Glomerular visceral epithelial cell (primary cell): ENCODE measurements around the gene ANAPC16.
A peak's percentile ranks its signal among the peaks of the same experiment; 100 is the strongest.
"Not testable (repeated sequence)": the region's sequence is repeated elsewhere in the genome, so short reads cannot be mapped to it uniquely, and the experiment has no call there.

Source experiments
- DNase-seq: peaks from one replicate; pipeline ENCODE4 v3.0.0-alpha.2; 2016; ENCODE audit errors: extremely low spot score

ANAPC16 gene

DNA sequence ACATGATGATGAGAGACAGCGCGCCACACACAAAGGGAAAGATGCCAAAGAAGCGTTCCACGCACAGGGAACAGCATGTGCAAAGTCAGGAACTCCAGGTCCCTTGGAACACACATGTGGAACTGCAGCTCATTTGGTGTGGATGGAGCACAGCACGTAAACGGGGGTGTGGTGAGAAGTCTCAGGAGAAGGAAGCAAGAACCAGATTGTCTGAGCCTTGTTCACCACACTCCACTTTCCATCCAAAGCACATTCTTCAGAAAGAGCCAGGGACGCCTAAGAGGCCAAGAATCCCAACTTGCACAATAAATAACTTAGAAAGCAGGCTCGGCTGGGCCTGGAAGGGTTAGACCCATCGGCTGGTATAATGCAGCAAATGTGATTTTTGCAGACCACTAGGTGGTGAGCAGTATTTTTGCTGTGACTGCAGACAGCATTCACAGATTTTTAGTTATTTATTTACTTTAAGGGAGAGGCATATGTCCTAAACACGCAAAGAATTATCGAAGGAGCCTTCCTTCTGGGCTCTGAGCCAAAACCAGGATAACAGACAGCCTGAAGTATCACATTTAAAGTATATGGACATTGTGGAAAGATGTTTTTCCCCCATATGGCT is 28.1 kb downstream of the ANAPC16 start:
- peak; percentile 65 for DNase-seq

DNA sequence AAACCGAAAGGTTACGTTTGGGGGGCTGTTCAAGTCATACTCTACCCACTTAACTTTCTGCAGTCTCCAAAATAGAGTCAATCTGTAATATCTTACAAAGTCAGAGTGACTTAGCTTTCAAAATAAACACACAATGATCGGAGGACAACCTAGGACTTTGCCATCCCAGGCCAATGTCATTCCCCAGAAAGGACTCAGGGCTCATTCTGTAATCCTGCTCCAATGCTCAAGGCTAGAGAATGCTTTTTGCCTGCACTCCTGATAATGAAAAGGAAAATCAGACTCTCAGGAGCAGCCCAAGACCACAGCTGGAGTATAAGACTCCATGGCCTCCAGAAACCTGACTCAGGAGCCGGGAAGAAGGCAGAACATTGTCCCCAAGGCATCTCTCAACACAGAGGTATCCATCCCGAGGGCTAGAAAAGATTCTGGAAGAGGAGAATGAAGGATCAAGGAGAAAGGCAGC is 28.8 kb downstream of the ANAPC16 start:
- no peak for DNase-seq

DNA sequence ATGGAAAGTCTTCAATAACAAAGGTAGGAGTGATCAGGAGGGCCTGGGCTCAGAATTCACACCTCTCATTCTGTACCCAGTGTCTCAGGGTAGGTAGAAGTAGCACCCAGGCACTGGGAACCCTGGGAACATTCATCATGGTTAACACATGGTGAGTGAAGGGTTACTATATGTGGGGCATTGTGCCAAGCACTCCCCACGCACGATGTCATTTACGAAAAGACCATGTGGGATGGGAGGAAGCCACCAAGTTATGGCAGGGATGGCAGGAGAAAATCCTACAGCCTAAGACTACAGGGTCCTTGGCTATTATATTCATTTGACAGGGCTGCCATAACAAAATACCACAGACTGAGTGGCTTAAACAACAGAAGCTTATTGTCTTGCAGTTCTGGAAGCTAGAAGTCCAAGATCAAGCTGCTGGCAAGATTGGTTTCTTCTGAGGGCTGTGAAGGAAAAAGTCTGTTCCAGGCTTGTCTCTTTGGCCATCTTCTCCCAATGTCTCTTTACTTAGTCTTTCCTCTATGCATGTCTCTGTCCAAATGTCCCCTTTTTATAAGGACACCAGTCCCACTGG is 30.2 kb downstream of the ANAPC16 start:
- no peak for DNase-seq

DNA sequence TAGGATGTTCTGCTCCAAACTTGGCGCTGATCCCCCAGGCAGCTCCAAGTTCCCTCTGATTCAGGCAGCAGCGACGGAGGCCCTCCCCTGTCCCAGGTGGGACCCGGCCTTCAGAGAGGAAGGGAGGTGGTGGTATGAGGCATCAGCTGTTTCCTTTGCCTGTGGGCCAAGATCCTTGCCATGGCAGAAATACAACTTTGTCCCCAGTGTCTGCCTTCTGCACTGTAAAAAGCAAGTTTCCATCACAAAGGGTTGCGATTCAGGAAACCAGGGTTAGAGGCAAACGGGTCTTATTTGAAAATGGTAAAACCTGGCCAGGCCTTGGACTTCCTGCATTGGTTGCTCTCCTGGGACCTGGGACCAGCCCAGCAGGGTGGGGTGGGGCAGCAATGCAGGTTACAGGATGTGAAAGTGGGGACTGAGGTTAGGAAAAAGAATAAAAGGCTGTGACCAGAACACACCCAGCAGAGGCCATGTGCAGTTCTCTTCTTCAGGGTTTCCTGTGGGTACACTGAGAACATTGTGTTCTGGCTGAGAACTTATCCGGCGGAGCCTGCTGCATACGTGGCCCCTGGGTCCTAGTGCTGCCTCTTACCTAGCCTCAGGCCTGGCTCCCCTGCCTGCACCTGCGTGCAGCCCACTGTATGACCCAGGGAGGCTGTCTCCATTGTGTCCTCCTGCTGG is 32.8 kb downstream of the ANAPC16 start:
- DNase-seq = no peak

DNA sequence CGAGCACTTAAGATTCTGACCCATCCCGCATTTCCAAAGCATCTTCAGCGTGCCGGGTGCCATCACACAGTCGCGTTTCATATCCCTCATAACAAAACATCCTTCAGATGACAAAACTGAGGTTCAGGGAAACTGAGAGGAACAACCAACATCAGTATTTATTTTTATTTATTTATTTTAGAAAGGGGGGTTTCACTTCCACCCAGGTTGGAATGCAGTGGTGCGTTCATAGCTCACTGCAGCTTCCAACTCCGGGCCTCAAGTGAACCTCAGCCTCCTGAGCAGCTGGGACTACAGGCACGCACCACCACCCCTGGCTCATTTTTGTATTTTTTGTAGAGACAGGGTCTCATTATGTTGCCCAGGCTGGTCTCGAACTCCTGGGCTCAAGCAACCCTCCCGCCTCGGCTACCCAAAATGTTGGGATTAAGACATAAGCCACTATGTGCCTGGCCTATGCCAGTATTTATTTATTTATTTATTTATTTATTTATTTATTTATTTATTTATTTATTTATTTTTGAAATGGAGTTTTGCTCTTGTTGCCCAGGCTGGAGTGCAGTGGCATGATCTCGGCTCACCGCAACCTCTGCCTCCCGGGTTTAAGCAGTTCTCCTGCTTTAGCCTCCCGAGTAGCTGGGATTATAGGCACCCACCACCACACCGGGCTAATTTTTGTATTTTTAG is 33.5 kb downstream of the ANAPC16 start:
- DNase-seq = not testable (repeated sequence)

DNA sequence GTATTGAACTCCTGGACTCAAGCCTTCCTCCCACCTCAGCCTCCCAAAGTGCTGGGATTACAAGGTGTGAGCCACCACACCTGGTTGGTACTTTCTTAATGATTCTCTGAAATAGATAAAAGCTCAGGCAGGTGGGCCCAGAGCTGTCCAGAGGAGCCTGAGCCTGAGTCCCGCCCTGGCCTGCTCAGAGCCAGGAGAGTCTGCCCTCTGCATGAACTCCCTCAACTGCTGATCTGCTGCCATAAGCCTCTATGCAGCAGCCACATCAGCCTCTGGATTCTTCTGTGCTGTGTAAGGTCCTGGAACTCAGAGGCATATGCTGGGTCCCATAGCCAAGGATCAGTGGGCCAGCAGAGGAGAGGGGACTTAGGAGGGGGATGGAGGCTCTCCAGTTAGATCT is 34.9 kb downstream of the ANAPC16 start:
- no peak for DNase-seq

DNA sequence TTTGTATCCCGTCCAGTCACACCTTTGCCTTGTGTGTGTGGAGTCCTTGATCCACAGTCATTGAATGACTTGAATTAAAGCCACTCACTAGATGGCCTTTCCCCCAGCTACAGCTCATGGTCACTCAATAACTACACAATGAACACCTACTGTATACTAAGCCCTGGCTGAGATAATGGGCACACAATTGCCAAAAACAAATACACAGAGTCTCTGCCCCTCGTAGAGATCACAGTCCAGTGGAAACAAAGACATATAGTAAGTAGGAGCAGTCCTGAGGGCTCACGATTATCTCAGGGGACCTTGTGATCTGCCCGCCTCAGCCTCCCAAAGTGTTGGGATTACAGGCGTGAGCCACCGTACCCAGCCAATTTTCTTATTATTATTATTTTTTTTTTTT is 35.8 kb downstream of the ANAPC16 start:
- DNase-seq = no peak

DNA sequence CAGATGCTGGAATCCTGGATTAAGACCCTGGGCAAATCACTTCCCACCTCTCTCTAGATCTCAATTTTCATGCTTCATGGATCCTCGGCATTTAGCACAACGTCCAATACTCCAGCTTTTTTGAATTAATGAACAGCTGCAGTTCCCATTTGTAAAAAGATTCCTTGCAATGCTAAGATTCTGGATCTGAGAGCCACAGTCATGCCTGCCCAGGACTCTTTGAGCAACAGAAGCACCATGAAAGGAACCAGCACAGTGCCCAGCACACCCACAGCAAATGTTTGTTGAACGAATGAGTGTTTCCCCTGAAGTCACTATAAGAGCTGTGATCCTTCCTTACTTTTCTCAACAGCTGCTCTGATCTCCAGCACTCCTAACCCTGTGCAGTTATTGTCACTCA is 37.2 kb downstream of the ANAPC16 start:
- DNase-seq = no peak

DNA sequence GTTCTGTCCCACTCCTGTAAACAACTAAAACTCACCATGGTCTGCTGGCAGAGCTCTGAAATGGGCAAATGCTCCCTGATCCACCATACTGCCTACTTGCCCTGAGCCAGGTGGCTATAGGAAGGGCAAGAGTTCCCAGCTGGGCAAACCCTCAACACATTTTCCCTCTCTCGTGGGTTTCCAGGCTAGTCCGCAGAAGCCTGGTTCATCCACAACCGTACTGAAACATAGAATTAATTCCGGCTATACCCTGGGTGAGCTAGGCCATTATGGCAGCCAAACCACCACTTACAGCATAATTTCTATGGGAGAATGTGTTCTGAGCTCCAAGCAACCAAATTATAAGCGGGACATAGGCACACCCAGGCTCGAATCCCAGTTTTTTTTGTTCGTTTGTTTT is 37.8 kb downstream of the ANAPC16 start:
- no peak for DNase-seq

DNA sequence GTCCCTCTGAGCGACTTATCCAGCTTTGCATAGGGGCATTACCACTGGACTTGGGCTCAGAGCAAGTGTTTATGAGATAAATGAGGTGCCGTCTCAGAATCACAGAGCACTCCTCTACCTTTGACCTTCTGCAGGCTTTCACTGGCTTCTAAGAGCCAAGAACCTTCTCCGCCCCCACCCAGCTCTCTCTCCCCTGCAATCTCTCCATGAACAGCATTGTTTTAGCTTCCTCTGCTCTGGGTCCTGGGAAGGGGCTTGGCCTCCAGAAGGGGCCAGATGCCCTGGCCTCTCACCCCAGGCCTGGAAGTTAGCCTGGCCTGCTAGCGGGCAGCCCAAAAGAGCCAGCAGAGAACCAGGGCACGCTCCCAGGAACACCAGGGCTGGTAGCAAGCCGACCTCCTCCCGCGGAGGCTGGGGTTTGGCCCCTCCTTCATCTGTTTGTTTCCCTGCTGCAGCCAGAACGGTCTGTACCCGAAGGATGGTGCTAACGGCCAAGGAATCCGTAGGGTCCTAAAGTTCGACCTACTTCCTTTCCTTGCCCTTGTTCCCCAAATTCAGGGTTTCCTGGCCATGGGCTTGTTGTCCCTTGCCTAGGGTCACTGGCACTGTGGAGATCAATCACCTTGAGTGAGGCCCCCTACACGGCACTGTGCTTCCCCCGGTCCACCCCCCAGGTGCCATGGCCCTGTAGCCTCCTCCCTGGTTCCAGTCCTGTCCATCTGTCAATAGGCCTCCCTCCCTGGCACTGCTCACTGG is 39.2 kb downstream of the ANAPC16 start:
- peak; percentile 24 for DNase-seq

DNA sequence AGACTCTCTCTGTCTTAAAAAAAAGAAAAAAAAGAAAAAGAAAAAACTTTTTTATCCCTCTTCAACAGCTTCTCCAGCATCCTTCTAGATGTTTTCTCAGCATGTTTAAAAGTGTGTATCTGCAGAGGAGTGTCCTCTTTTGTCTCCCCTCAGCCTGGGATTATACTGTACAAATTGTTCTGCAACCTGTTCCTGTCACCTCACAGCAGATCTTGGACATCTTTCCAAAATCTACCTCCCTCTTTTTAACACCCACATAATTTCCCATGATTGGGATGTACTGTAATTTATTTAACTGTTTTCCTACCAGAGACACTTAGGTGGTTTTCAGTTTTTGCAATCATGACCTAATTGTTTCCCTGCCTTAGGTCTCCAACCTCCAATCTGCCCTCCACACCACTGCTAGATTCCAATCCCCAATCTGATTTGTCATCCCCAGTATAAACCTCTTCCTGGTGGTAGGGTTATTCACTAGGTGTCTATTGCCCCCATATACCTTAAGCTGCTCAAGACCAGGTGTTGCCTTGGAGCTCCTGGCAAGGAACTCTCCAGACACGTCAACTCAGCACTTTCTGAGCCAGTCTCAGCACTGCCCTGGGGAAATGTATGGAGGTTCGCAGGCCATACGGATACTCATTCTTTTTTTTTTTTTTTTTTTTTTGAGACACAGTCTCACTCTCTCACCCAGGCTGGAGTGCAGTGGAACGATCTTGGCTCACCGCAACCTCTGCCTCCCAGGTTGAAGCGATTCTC is 40.3 kb downstream of the ANAPC16 start:
- no peak for DNase-seq

DNA sequence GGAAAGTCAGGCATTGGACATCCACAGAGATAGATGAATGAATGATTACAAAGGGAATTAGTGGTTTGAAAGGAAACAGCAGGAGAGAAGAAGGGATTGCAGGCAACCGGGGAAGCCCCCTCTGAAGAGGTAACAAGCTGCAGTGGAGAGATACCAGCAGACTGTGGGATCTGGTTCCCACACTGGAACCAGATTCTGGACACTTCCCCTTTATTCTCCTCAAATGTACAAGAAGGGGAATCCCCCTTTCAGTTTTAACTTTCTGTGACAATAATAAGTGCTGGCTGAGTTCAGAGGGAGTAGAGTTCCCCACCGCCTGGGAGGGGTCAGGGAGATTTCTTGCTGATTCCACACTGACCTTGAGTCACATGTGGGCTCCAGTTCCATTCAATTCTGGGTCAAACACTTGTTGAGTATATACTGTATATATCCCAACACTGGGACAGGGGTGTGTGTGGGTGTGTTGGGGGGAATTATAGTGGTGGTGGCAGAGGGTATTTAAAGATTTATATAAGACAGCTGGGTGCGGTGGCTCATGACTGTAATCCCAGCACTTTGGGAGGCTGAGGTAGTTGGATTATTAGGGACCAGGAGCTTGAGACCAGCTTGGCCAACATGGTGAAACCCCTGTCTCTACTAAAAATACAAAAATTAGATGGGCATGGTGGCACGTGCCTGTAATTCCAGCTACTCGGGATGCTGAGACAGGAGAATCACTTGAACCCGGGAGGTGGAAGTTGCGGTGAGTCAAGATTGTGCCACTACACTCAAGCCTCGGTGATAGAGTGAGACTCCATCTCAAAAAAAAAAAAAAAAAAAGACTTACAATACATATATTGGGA is 41.5 kb downstream of the ANAPC16 start:
- no peak for DNase-seq

DNA sequence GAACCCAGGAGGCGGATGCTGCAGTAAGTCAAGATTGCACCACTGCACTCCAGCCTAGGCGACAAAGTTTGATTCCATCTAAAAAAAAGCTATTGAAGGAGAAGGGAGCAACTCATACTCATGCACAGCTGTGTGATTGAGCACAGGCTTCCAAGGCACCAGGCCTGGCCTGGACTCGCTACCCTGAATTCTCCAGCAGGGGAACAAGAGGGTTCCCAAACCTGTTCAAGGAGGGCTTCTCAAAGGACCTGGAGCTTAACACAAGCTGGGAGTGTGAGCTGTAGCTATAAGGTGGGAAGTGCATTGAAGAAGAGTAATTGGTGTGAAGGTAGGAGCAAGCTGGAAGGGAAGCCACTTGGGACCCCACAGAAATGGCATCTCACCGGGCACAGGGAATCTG is 42.8 kb downstream of the ANAPC16 start:
- no peak for DNase-seq

DNA sequence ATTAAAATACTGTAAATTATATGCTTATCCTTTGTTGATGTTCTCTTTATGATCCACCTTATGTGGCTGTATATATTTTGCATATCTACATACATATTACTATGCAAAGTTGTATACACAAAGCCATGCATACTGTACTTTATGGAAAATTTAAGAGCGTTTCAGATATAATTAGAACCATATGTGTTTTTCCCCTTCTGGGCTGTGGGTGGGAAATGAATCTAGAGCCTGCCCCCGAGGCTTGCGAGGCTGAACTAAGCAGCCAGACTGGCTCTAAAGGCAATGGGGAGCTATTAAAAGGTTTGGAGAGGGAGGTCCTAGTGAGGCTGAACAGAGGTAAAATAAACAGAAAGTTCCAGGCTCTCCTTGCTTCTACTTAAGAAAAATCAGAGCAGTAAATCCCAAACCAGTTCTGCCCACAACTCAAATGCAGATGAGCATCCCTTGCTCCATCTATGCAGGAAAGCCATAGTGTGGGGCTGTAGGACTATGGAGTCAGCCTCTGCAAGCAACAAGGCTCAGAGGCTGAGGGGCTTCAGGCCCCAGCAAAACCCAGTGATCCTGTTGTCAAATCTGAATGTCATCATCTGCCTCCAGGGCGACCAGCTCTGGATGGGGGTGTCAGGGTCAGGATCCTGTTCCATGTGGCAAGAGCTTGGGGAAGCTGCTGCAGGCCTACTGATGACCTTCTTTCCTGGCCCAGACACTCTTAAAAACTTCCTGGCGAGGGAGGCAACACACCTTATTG is 43.9 kb downstream of the ANAPC16 start:
- no peak for DNase-seq

DNA sequence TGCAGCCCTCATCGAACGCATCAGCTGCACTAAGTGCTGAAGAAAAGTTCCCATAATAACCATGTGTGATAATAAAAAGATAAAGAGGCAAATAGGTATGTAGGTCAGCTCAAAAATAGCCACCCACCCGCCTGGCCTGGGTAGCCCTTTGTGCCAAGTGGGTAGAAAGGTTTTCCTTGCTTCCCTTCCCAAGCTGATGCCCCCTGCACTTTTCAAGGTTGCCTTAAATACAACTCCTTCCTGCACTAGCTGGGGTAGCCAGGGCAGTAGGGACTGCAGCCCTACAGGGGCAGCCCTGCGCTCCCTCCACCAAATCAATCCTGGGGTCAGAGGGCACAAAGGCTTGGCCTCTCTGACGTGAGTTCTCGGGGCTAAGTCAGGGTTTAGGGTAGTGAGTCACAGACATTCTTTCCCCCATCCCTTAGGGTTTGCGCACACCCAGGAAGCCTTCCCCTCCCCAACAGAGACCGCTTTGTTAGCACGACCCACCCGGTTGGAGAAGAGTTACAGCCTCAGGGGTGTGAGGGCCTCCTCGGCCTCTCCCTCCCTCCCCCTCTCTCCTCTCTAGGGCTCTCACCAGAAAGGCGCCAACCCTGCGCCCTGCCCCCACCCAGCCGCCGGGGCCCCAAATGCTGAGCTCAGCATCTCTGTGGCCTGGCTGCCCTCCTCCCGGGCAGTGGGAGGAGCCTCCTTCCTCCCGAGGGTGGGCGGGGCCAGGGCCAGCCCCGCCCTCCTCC is 44.6 kb downstream of the ANAPC16 start:
- peak; percentile 52 for DNase-seq

DNA sequence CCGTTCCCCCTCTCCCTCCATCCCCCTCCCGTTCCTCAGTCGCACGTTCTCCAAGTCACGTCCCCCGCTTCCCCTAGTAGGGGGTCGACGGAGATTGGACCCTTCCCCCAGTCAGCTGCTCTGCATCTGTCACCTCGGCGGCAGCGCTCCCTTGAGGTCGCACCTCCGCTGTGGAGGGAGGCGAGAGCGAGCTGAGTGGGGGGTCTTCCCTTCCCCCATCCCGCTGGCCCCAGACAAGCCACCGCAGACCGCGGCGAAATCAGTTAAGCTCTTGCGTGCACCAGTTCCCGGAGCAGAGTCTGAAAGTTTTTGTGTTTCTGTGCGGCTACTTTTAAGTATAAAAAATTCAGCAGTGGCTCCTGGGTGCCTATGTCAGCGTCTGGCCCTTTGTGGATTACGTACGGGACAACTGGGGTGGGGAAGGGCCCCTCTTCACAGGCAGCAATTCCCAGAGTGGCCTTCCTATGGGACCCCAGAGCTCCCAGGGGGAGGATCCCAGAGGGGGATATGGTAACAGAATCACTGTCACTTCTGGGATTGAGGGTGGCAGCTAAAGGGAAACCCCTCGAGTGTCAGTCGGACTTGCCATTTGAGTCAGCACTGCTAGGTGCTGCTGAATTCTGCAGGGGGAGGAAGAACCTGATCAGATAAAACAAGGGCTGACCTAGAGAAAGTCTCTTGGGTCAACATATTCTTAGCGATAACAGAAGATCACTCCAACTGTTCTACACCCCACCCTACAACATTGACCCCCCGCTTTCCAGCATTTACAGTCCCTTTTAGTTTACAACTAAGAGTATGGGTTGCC is 45.4 kb downstream of the ANAPC16 start:
- no peak for DNase-seq

DNA sequence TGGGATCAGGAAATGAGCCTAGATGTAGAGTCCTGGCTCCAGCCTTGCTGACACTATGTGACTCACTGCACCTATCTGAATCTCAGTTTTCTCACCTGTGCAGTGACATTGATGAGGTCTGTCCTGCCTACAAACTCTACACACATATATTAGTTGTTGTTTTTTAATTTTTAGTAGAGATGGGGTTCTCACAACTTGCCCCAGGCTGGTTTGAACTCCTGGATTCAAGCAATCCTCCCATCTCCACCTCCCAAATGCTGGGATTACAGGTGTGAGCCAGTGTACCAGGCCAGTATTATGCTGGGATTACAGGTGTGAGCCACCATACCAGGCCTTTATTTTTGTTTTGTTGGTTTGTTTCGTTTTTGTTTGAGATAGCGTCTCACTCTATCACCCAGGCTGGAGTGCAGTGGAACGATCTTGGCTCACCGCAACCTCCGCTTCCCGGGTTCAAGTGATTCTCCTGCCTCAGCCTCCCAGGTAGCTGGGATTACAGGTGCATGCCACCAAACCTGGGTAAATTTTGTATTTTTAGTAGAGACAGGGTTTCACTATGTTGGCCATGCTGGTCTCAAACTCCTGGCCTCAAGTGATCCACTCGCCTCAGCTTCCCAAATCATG is 46.1 kb downstream of the ANAPC16 start:
- no peak for DNase-seq
